Measurements from ENCODE around the gene RPRD1B. TPM values are rescaled to one million over a fixed set of nuclear protein-coding genes. Genes with fewer than 3 reads are reported as not detected.

The RPRD1B gene
- total and polyA plus RNA-seq, 2 donors (not counting 3 experiments of a cell fraction or from before 2014, with no cell fraction given): 13.0 to 29.3 TPM

DNA sequence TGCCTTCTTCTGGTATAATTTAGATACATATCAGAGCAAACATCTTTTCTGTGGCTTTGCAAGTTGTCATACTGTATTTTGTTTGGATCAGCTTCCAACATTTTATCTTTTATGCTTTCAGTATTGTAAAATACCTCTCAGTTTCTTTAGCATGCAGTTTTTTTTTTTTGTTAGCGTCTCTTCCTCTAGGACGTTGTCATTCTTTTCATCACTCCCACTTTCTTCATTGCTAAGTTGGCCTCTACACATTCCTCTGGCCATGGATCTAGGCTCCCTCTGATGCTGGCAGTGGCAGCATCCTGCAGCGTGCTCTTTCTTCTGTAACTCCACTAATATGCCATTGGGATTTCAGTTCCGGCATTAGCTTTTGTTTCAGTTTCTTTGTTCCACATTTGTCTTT, 21.7 kb downstream of the RPRD1B start:
- H2AFZ ChIP-seq (ENCODE audit: low read depth, low read length): no peak overlapping the region
- H4K20me1 ChIP-seq (replicated peaks; ENCODE audit: control insufficient read depth, extremely low read depth, insufficient read depth, low read length): no peaks in the 10 kb centered on the region
- no TSS peak for BruUV-seq (replicated peaks)
- peaks cover 3 to 4% of the 10 kb centered on the region in 2 experiments for H3K36me3 ChIP-seq (ENCODE audit: control insufficient read depth in 2 of 2, extremely low read depth in 1 of 2, insufficient read depth in 2 of 2, low read length in 2 of 2)
- DNase-seq (ENCODE audit: low read depth, low spot score) (no peak), FAIRE-seq (no peak)
- H3K4me2 ChIP-seq (ENCODE audit: insufficient read depth, low read length): no peak overlapping the region
- H3K9ac ChIP-seq (replicated peaks; ENCODE audit: extremely low read depth, insufficient read depth, low read length): no peak overlapping the region
- TF ChIP-seq, protein P1, sequence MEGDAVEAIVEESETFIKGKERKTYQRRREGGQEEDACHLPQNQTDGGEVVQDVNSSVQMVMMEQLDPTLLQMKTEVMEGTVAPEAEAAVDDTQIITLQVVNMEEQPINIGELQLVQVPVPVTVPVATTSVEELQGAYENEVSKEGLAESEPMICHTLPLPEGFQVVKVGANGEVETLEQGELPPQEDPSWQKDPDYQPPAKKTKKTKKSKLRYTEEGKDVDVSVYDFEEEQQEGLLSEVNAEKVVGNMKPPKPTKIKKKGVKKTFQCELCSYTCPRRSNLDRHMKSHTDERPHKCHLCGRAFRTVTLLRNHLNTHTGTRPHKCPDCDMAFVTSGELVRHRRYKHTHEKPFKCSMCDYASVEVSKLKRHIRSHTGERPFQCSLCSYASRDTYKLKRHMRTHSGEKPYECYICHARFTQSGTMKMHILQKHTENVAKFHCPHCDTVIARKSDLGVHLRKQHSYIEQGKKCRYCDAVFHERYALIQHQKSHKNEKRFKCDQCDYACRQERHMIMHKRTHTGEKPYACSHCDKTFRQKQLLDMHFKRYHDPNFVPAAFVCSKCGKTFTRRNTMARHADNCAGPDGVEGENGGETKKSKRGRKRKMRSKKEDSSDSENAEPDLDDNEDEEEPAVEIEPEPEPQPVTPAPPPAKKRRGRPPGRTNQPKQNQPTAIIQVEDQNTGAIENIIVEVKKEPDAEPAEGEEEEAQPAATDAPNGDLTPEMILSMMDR (IDR thresholded peaks at IDR 0.05; ENCODE audit: extremely low read depth in 1 of 2, insufficient read depth in 1 of 2, low read depth in 1 of 2, low read length in 2 of 2): no peak
- TF ChIP-seq FOS (IDR thresholded peaks at IDR 0.05; ENCODE audit: borderline replicate concordance, insufficient read depth, low read length) (no peak), GATA2 (IDR thresholded peaks at IDR 0.05; ENCODE audit: insufficient read depth, insufficient read length, low read depth, low read length) (no peak), POLR2AphosphoS5 (IDR thresholded peaks at IDR 0.05; ENCODE audit: insufficient read depth, low read depth, low read length) (no peak), MYC (IDR thresholded peaks at IDR 0.05; ENCODE audit: low read depth, low read length) (no peak), EZH2 (IDR thresholded peaks at IDR 0.05; ENCODE audit: borderline replicate concordance, low read depth, low read length, severe bottlenecking) (no peak), POLR2A (IDR thresholded peaks at IDR 0.05; ENCODE audit: low read depth, low read length) (no peak), JUN (IDR thresholded peaks at IDR 0.05; ENCODE audit: borderline replicate concordance, insufficient read depth, insufficient read length, low read depth) (no peak)
- TF ChIP-seq, protein P2, sequence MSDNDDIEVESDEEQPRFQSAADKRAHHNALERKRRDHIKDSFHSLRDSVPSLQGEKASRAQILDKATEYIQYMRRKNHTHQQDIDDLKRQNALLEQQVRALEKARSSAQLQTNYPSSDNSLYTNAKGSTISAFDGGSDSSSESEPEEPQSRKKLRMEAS (IDR thresholded peaks at IDR 0.05; ENCODE audit: insufficient read depth, insufficient read length): no peak
- H3K9me1 ChIP-seq (replicated peaks; ENCODE audit: control insufficient read depth, extremely low read depth, insufficient read depth, low read length): no peaks in the 10 kb centered on the region
- peaks cover 25% of the 10 kb centered on the region for H3K4me1 ChIP-seq (ENCODE audit: control insufficient read depth, extremely low read depth, insufficient read depth, low read length)
- H3K9me3 ChIP-seq (replicated peaks; ENCODE audit: control insufficient read depth, insufficient read depth, low read length): no peaks in the 10 kb centered on the region
- peaks cover 42% of the 10 kb centered on the region for H3K79me2 ChIP-seq (ENCODE audit: control insufficient read depth, insufficient read depth, low read length)
- intact Hi-C loops (cut with micrococcal nuclease): loop anchor here (5.0 to 10.0 kb wide), 3 partner anchors 97 to 352 kb away; no protein-coding TSS in a partner anchor
- ChIA-PET POLR2A (no interaction called here), CTCF (interaction anchor here (1.0 kb wide), 1 partner anchor 491 kb away, joined by 3 read pairs; no protein-coding TSS in a partner anchor)
- no peaks in the 10 kb centered on the region for H3K27me3 ChIP-seq (ENCODE audit: control insufficient read depth in 2 of 2, insufficient read depth in 2 of 2, low read length in 2 of 2)
- H3K27ac ChIP-seq (ENCODE audit: insufficient read depth, low read depth, low read length): no peak overlapping the region
- H3K4me3 ChIP-seq (replicated peaks in 1 of 3; ENCODE audit: insufficient read depth in 1 of 3, low read depth in 1 of 3, low read length in 3 of 3): no peak overlapping the region
- dilution Hi-C loops (cut with MboI; ENCODE audit: extremely low pct_ligation_motif_present, low sequenced_read_pairs): no loop called here
